Smooth muscle cell (in vitro differentiated cells): Measurements from ENCODE around the gene TGM2. TPM values are rescaled to one million over a fixed set of nuclear protein-coding genes. Genes with fewer than 3 reads are reported as not detected.

ENCODE experiments used
- DNase-seq: peaks from one replicate; lab custom pipeline; 2025; ENCODE audit not compliant: unreplicated experiment; lab: John Stamatoyannopoulos, UW
- H2AFZ ChIP-seq: fragments of 200-600 bp; sonication (generic); 2 replicates; pipeline ENCODE4 v1.6.0; 2016; ENCODE audit warnings: antibody characterized with exemption, low read depth, mild to moderate bottlenecking
- H3F3A ChIP-seq: fragments of 200-600 bp; sonication (generic); 2 replicates; pipeline ENCODE4 v1.6.0; 2017; ENCODE audit warnings: antibody characterized with exemption, low read depth
- H3K27ac ChIP-seq: fragments of 200-600 bp; sonication (generic); 2 replicates; pipeline ENCODE4 v1.5.1; 2016; ENCODE audit warnings: low read depth, mild to moderate bottlenecking
- H3K27me3 ChIP-seq: fragments of 200-600 bp; sonication (generic); 2 replicates; pipeline ENCODE4 v1.6.1; 2016; ENCODE audit warnings: low read depth, mild to moderate bottlenecking
- H3K36me3 ChIP-seq: fragments of 200-600 bp; sonication (generic); 2 replicates; pipeline ENCODE4 v1.5.1; 2016; ENCODE audit warnings: low read depth
- H3K4me1 ChIP-seq: fragments of 200-600 bp; sonication (generic); 2 replicates; pipeline ENCODE4 v1.5.1; 2016; ENCODE audit warnings: low read depth
- H3K4me2 ChIP-seq: fragments of 200-600 bp; sonication (generic); 2 replicates; pipeline ENCODE4 v1.6.0; 2016; ENCODE audit warnings: mild to moderate bottlenecking
- H3K4me3 ChIP-seq: fragments of 200-600 bp; sonication (generic); 2 replicates; pipeline ENCODE4 v1.5.1; 2016; ENCODE audit warnings: mild to moderate bottlenecking
- H3K79me2 ChIP-seq: fragments of 200-600 bp; sonication (generic); 2 replicates; pipeline ENCODE4 v1.6.0; 2016; ENCODE audit warnings: low read depth, mild to moderate bottlenecking
- H3K9ac ChIP-seq: fragments of 200-600 bp; sonication (generic); 2 replicates; pipeline ENCODE4 v1.6.0; 2016; ENCODE audit warnings: low read depth
- H3K9me3 ChIP-seq: fragments of 200-600 bp; sonication (generic); replicated peaks from 2 replicates; pipeline ENCODE4 v1.5.1; 2016; ENCODE audit warnings: low read depth
- H4K20me1 ChIP-seq: fragments of 200-600 bp; sonication (generic); 2 replicates; pipeline ENCODE4 v1.6.0; 2016; ENCODE audit warnings: low read depth
- WGBS: methylation state at CpG from one replicate; pipeline ENCODE4 v1.1.7; 2016; ENCODE audit warnings: low lambda C conversion rate; 5-methylcytosine and 5-hydroxymethylcytosine counted together
- polyA plus RNA-seq: library from polyadenylated mRNA; unstranded; fragments of >200 nt; fragmentation: Nextera tagmentation; extraction: Ambion mirVana; gene quantifications from 2 replicates; pipeline ENCODE4 v1.2.1, GENCODE V29; 2016
- total RNA-seq: library from RNA; depleted of rRNA; stranded (reverse); fragments of >200 nt; gene quantifications from 2 replicates; pipeline ENCODE4 v1.2.3, GENCODE V29; 2014
- TF ChIP-seq, protein P1 (sequence below): fragments of 200-600 bp; sonication (generic); IDR thresholded peaks from 2 replicates; pipeline ENCODE4 v1.5.1; 2017; ENCODE audit warnings: borderline replicate concordance, mild to moderate bottlenecking, antibody characterized with exemption; ENCODE audit not compliant: insufficient read depth, poor library complexity, severe bottlenecking

TGM2 gene
- total and polyA plus RNA-seq, 2 experiments from 2014 or later, result 41.7 to 72.0 TPM

DNA sequence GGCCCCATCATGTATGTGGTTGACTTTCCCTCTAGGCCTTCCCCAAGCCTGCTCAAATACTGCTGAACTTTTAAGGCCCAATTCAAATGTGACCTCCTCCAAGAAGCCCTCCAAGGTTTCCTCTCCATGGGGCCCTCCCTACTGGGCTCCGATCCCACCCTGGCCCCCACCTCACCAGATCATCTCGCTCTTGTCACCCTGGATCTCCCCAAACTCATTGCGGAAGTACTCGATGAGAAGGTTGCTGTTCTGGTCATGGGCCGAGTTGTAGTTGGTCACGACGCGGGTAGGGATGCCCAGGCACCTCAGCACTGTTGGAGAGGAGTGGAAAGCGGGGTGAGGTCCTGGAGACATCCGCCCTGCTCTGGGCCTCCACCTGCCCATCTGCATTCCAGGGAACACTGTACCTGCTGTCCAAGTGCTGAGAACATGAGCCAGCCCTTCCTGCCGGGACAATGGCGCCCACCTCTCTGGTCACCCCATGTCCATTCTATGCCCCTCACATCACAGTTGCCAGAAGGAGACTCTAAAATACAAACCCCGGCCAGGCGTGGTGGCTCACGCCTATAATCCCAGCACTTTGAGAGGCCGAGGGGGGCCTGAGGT, 23.1 kb downstream of the TGM2 start:
- H3K4me2 ChIP-seq, result no peak overlapping the region
- no peak overlapping the region for H3K4me3 ChIP-seq
- H3K27ac ChIP-seq, result no peak overlapping the region
- no peaks in the 10 kb centered on the region for H3K27me3 ChIP-seq
- no peaks in the 10 kb centered on the region for H3K36me3 ChIP-seq
- no peaks in the 10 kb centered on the region for H3F3A ChIP-seq
- TF ChIP-seq, protein P1, sequence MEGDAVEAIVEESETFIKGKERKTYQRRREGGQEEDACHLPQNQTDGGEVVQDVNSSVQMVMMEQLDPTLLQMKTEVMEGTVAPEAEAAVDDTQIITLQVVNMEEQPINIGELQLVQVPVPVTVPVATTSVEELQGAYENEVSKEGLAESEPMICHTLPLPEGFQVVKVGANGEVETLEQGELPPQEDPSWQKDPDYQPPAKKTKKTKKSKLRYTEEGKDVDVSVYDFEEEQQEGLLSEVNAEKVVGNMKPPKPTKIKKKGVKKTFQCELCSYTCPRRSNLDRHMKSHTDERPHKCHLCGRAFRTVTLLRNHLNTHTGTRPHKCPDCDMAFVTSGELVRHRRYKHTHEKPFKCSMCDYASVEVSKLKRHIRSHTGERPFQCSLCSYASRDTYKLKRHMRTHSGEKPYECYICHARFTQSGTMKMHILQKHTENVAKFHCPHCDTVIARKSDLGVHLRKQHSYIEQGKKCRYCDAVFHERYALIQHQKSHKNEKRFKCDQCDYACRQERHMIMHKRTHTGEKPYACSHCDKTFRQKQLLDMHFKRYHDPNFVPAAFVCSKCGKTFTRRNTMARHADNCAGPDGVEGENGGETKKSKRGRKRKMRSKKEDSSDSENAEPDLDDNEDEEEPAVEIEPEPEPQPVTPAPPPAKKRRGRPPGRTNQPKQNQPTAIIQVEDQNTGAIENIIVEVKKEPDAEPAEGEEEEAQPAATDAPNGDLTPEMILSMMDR, result no peak
- no peaks in the 10 kb centered on the region for H3K79me2 ChIP-seq
- no peak overlapping the region for H2AFZ ChIP-seq
- DNase-seq, result no peak
- H4K20me1 ChIP-seq, result no peaks in the 10 kb centered on the region
- H3K9ac ChIP-seq, result no peak overlapping the region
- 99% methylated on average over 16 of the region's 16 CpGs for WGBS
- H3K9me3 ChIP-seq, result no peaks in the 10 kb centered on the region
- peaks cover 7% of the 10 kb centered on the region for H3K4me1 ChIP-seq

GRCh38 chr20:38141204-38141888, 23.7 kb downstream of the TGM2 start:
- Histone ChIP-seq H3K9me3 (no peaks in the 10 kb centered on the region), H3F3A (no peaks in the 10 kb centered on the region), H3K4me2 (no peak overlapping the region), H3K27me3 (no peaks in the 10 kb centered on the region), H3K4me3 (no peak overlapping the region), H2AFZ (no peak overlapping the region), H3K9ac (no peak overlapping the region), H4K20me1 (no peaks in the 10 kb centered on the region), H3K79me2 (no peaks in the 10 kb centered on the region), H3K27ac (no peak overlapping the region), H3K4me1 (peaks cover 7% of the 10 kb centered on the region), H3K36me3 (no peaks in the 10 kb centered on the region)
- no peak for DNase-seq
- 59% methylated on average over 23 of the region's 23 CpGs for WGBS
- TF ChIP-seq, protein P1, result no peak

DNA sequence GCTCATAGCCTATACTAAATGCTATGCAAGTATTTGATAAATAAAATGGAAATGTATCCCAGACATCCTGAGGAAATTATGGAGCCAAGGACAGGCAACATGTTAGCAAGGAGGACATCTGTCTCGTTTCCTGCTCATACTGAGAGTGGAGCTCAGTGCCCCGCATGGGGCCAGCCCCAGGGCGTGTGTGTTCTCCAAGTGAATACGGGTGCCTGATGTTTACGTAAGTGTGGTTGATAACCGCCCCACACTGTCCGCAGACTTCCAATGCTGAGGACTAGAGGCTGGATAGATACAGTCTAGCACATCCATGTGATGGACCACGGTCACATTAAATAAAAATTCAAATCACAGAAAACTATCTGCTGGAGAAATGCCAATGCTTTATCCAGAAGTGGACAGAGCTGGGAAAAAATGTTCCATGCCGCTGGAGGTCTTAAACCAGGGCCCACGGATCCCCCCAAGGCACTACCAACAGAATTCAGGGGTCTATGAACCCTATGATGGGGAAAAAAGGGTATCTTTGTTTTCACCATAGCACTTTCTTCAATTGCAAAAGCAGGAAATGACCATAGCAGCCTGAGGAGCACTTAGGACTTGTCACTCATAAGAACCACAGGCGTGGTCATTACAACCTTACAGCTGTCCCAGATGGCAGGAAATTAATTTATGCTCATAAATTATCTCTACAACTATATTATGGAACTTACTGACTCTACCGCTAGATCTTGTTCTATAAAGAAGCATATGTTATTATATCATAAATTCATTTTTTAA, 24.9 kb downstream of the TGM2 start:
- no peaks in the 10 kb centered on the region for H3K36me3 ChIP-seq
- H4K20me1 ChIP-seq, result no peaks in the 10 kb centered on the region
- H3K9ac ChIP-seq, result no peak overlapping the region
- peaks cover 7% of the 10 kb centered on the region for H3K4me1 ChIP-seq
- H3K4me2 ChIP-seq, result peak overlapping the region; percentile 13
- 38% methylated on average over 12 of the region's 12 CpGs for WGBS
- H3K27me3 ChIP-seq, result no peaks in the 10 kb centered on the region
- no peaks in the 10 kb centered on the region for H3F3A ChIP-seq
- TF ChIP-seq, protein P1, result no peak
- H2AFZ ChIP-seq, result no peak overlapping the region
- DNase-seq, result no peak
- no peak overlapping the region for H3K27ac ChIP-seq
- H3K9me3 ChIP-seq, result no peaks in the 10 kb centered on the region
- H3K4me3 ChIP-seq, result no peak overlapping the region
- H3K79me2 ChIP-seq, result no peaks in the 10 kb centered on the region
